ENCODE measurements around the gene PLXDC1. TPM values are rescaled to one million over a fixed set of nuclear protein-coding genes. Genes with fewer than 3 reads are reported as not detected.
A peak's percentile ranks its signal among the peaks of the same experiment; 100 is the strongest.

PLXDC1 gene
- total and polyA plus RNA-seq, 2 of the 13 experiments (the other 11 are each of a cell fraction or from before 2014, with no cell fraction given), result not detected

GRCh38 chr17:39200070-39200879 is 48.8 kb upstream of the PLXDC1 start, which contains the start of gene RPL19:
Gene RPL19 (plus strand): TSS chr17:39200283. CDS start chr17:39200345, 62 bp downstream.
- Histone ChIP-seq H2AFZ (ENCODE audit: low read length) (peak within 1 kb of the TSS; percentile 100), H3K4me1 (ENCODE audit: insufficient read depth, low read length) (peaks cover 53% of the 10 kb centered on the region), H4K20me1 (ENCODE audit: insufficient read depth, low read length) (peaks cover 23% of the 10 kb centered on the region), H3K4me2 (ENCODE audit: low read depth, low read length) (peak within 1 kb of the TSS; percentile 94), H3K79me2 (ENCODE audit: insufficient read depth, low read length) (peaks cover 23% of the 10 kb centered on the region), H3K9me3 (ENCODE audit: low read length) (no peaks in the 10 kb centered on the region), H3K27ac (ENCODE audit: extremely low read length, insufficient read depth, low read length) (peak within 1 kb of the TSS; percentile 97), H3K4me3 (replicated peaks in 1 of 3; ENCODE audit: insufficient read depth in 1 of 3, low read depth in 2 of 3, low read length in 3 of 3) (peak within 1 kb of the TSS; percentile 65 to 92 (median 77)), H3K27me3 (ENCODE audit: control insufficient read depth in 1 of 2, insufficient read depth in 2 of 2, low read length in 2 of 2) (no peaks in the 10 kb centered on the region; a peak in 1 of 5 replicates), H3K9ac (ENCODE audit: insufficient read depth, low read depth, low read length) (peak within 1 kb of the TSS; percentile 98), H3K36me3 (replicated peaks in 1 of 2; ENCODE audit: control insufficient read depth in 1 of 2, insufficient read depth in 2 of 2, low read length in 2 of 2) (peaks cover 26 to 35% of the 10 kb centered on the region in 2 experiments)
- in situ Hi-C loops (cut with HindIII; ENCODE audit: extremely low pct_ligation_motif_present, low pct_unique_long_range_greater_than_20kb), result no loop called here
- ATAC-seq (peak; percentile 63), DNase-seq (ENCODE audit: low spot score) (no peak), FAIRE-seq (peak; percentile 43)
- under 1% methylated on average over 42 of the region's 52 CpGs for WGBS (ENCODE audit: low lambda C conversion rate)
- ChIA-PET POLR2A (interaction anchor here (0.6 to 1.6 kb wide), 39 partner anchors 9 to 704 kb away, joined by 3 to 28 read pairs (median 5); partner anchors contain the start of genes CDK12, CWC25, FBXL20 and LASP1), CTCF (ENCODE audit: low intra/inter-chr PET ratio, low total read pairs) (no interaction called here)
- intact Hi-C loops (cut with micrococcal nuclease; ENCODE audit: unreplicated experiment), result no loop called here
- BruUV-seq (replicated peaks), result no TSS peak
- peak; percentile 82; the same call in 1 of the 2 replicates for TF ChIP-seq ZNF44 (CRISPR knock-in tag; IDR thresholded peaks at IDR 0.05)
- peak; percentile 74 for TF ChIP-seq ZNF883 (CRISPR knock-in tag; IDR thresholded peaks at IDR 0.05; ENCODE audit: not compliant biosample characterization)
- no peak for TF ChIP-seq STAT6 (CRISPR knock-in tag; IDR thresholded peaks at IDR 0.05; ENCODE audit: borderline replicate concordance)
- no peak for TF ChIP-seq ZNF10 (CRISPR knock-in tag; IDR thresholded peaks at IDR 0.05; ENCODE audit: borderline replicate concordance, low read depth)
- TF ChIP-seq ZBTB37 (CRISPR knock-in tag; IDR thresholded peaks at IDR 0.05), result peak; percentile 64; the same call in 1 of the 2 replicates
- TF ChIP-seq IKZF5 (CRISPR knock-in tag; IDR thresholded peaks at IDR 0.05), result peak; percentile 67
- TF ChIP-seq ZNF253 (CRISPR knock-in tag; IDR thresholded peaks at IDR 0.05; ENCODE audit: borderline replicate concordance), result no peak
- peak; percentile 96 for TF ChIP-seq SPEN (CRISPR knock-in tag; IDR thresholded peaks at IDR 0.05; ENCODE audit: low read depth)
- no peak; the same call in none of the 2 replicates for TF ChIP-seq IRF2 (CRISPR knock-in tag; IDR thresholded peaks at IDR 0.05)
- TF ChIP-seq ZNF234 (CRISPR knock-in tag; conservative IDR thresholded peaks at IDR 0.05), result peak; percentile 90
- no peak for TF ChIP-seq CEBPG (CRISPR knock-in tag; IDR thresholded peaks at IDR 0.05)
- TF ChIP-seq TEF (CRISPR knock-in tag; IDR thresholded peaks at IDR 0.05), result peak; percentile 51; the same call in 1 of the 2 replicates
- TF ChIP-seq JARID2 (CRISPR knock-in tag; IDR thresholded peaks at IDR 0.05; ENCODE audit: insufficient replicate concordance), result no peak
- TF ChIP-seq ZSCAN5A (CRISPR knock-in tag; IDR thresholded peaks at IDR 0.05; ENCODE audit: borderline replicate concordance), result no peak
